Glutamatergic neuron (in vitro differentiated cells): ENCODE measurements around the gene SLC3A2. TPM values are rescaled to one million over a fixed set of nuclear protein-coding genes. Genes with fewer than 3 reads are reported as not detected.

Experiments used
- DNase-seq: peaks from one replicate; pipeline ENCODE4 v3.0.0; 2022
- H3K27ac Mint-ChIP-seq: one replicate; pipeline ENCODE4 v1.8.0; 2020; ENCODE audit warnings: mild to moderate bottlenecking, mixed read lengths, inconsistent platforms; ENCODE audit not compliant: unreplicated experiment
- H3K27me3 Mint-ChIP-seq: one replicate; pipeline ENCODE4 v1.8.0; 2020; ENCODE audit warnings: mild to moderate bottlenecking, moderate library complexity, mixed read lengths, inconsistent platforms; ENCODE audit not compliant: unreplicated experiment
- H3K36me3 Mint-ChIP-seq: one replicate; pipeline ENCODE4 v1.8.0; 2020; ENCODE audit warnings: mild to moderate bottlenecking, mixed read lengths, inconsistent platforms; ENCODE audit not compliant: unreplicated experiment
- H3K4me1 Mint-ChIP-seq: one replicate; pipeline ENCODE4 v1.8.0; 2020; ENCODE audit warnings: mild to moderate bottlenecking, low read depth, mixed read lengths, inconsistent platforms; ENCODE audit not compliant: unreplicated experiment
- H3K4me3 Mint-ChIP-seq: one replicate; pipeline ENCODE4 v1.8.0; 2020; ENCODE audit warnings: mild to moderate bottlenecking, mixed read lengths, inconsistent platforms; ENCODE audit not compliant: unreplicated experiment
- H3K9me3 Mint-ChIP-seq: one replicate; pipeline ENCODE4 v1.8.0; 2020; ENCODE audit warnings: mild to moderate bottlenecking, moderate library complexity, mixed read lengths, inconsistent platforms; ENCODE audit not compliant: unreplicated experiment
- CTCF ChIP-seq: fragments of 200-600 bp; sonication (generic); IDR thresholded peaks from one replicate; pipeline ENCODE4 v1.5.0; 2021; ENCODE audit not compliant: partially characterized antibody, unreplicated experiment
- total RNA-seq: library from RNA; stranded (reverse); fragmentation: NEBNext Ultra II Directional; extraction: Animal tissue kit (Norgen Biotek cat#: 25700); gene quantifications from one replicate; pipeline ENCODE4 v1.2.1, GENCODE V29; 2021; ENCODE audit not compliant: unreplicated experiment

SLC3A2 gene
- total RNA-seq, 1 donor from 2014 or later = 221 TPM

- Mint-ChIP-seq H3K4me3 (peak overlapping the region; percentile 68), H3K27me3 (peaks cover 27% of the 10 kb centered on the region), H3K4me1 (peaks cover 2% of the 10 kb centered on the region), H3K9me3 (peaks cover 2% of the 10 kb centered on the region), H3K36me3 (no peaks in the 10 kb centered on the region), H3K27ac (no peak overlapping the region)
- no peak for DNase-seq
- no peak for TF ChIP-seq CTCF
Observed at GRCh38 chr11:62925745-62926679, 45.3 kb downstream of the SLC3A2 start.

- no peak for TF ChIP-seq CTCF
- DNase-seq = no peak
- Mint-ChIP-seq H3K9me3 (peaks cover 2% of the 10 kb centered on the region), H3K36me3 (no peaks in the 10 kb centered on the region), H3K27ac (no peak overlapping the region), H3K4me3 (peak overlapping the region; percentile 68), H3K4me1 (peaks cover 2% of the 10 kb centered on the region), H3K27me3 (peaks cover 30% of the 10 kb centered on the region)
Observed at GRCh38 chr11:62926680-62927455, 46.2 kb downstream of the SLC3A2 start.

GRCh38 chr11:62928011-62928410 lies 47.3 kb downstream of the SLC3A2 start:
- no peak overlapping the region for H3K4me3 Mint-ChIP-seq
- H3K27me3 Mint-ChIP-seq = peaks cover 25% of the 10 kb centered on the region
- H3K9me3 Mint-ChIP-seq = peaks cover 2% of the 10 kb centered on the region
- H3K27ac Mint-ChIP-seq = no peak overlapping the region
- no peaks in the 10 kb centered on the region for H3K4me1 Mint-ChIP-seq
- no peak for TF ChIP-seq CTCF
- H3K36me3 Mint-ChIP-seq = no peaks in the 10 kb centered on the region
- DNase-seq = no peak

GRCh38 chr11:62930157-62930556 lies 49.5 kb downstream of the SLC3A2 start:
- Mint-ChIP-seq H3K4me1 (no peaks in the 10 kb centered on the region), H3K4me3 (no peak overlapping the region), H3K36me3 (no peaks in the 10 kb centered on the region), H3K9me3 (peaks cover 2% of the 10 kb centered on the region), H3K27ac (no peak overlapping the region), H3K27me3 (peaks cover 24% of the 10 kb centered on the region)
- no peak for DNase-seq
- no peak for TF ChIP-seq CTCF

GRCh38 chr11:62930666-62931065 lies 50.0 kb downstream of the SLC3A2 start:
- H3K27ac Mint-ChIP-seq = no peak overlapping the region
- no peak for DNase-seq
- peaks cover 23% of the 10 kb centered on the region for H3K27me3 Mint-ChIP-seq
- no peak for TF ChIP-seq CTCF
- no peak overlapping the region for H3K4me3 Mint-ChIP-seq
- H3K9me3 Mint-ChIP-seq = peaks cover 2% of the 10 kb centered on the region
- no peaks in the 10 kb centered on the region for H3K4me1 Mint-ChIP-seq
- H3K36me3 Mint-ChIP-seq = no peaks in the 10 kb centered on the region
